GM10266 (cell line): ENCODE results near the gene USP22.

Source experiments
- DNase-seq: peaks from one replicate; pipeline ENCODE4 v3.0.0; 2012; ENCODE audit errors: extremely low spot score
- TF ChIP-seq, protein P1 (sequence below): IDR thresholded peaks from 2 replicates; pipeline ENCODE4 v1.5.1; 2012; ENCODE audit warnings: mild to moderate bottlenecking, low read depth; ENCODE audit not compliant: control insufficient read depth, insufficient read depth; ENCODE audit errors: missing control alignments

USP22 gene

DNA sequence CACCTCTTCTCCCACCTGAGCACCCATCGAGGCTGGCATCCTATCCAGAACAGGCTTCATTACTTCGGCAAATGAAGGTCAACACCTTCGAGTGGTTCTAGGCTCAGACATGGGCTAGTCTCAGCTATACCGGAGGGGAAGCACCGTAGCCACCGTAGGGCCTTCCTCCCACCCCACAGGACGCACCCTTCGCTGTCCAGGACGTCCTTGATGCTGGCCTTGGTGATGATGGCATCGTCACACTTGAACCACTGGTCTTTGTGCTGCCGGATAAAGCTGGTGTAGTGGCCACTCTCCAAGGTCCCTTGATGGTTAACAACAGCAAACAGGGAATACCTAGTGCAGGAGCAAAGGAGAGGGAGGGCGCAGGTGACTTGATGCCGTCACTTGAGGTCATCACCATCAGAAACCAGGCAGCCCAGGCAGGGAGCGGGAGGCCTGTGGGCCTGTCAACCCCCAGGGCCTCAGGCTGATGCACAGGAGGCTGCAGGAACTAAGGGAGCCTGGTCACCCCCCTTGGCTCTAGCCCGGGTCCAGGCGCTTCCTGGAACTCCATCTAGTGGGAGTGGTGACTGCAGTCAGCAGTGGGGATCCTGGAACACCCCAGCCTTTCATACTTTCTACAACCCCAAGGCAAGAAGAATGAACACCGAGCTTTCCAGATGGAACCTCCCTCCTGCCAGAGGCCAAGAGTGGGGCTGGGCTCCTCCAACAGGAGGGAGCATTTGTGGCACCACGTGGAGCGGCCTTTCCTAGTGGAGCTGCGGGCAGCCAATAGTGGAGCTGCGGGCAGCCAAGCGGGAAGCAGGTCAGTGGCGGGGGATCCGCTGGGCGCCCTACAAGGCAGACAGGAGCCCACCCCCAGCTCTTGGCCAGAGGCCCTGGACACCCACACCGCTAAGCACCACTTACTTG is 38.5 kb downstream of the USP22 start:
- TF ChIP-seq, protein P1, sequence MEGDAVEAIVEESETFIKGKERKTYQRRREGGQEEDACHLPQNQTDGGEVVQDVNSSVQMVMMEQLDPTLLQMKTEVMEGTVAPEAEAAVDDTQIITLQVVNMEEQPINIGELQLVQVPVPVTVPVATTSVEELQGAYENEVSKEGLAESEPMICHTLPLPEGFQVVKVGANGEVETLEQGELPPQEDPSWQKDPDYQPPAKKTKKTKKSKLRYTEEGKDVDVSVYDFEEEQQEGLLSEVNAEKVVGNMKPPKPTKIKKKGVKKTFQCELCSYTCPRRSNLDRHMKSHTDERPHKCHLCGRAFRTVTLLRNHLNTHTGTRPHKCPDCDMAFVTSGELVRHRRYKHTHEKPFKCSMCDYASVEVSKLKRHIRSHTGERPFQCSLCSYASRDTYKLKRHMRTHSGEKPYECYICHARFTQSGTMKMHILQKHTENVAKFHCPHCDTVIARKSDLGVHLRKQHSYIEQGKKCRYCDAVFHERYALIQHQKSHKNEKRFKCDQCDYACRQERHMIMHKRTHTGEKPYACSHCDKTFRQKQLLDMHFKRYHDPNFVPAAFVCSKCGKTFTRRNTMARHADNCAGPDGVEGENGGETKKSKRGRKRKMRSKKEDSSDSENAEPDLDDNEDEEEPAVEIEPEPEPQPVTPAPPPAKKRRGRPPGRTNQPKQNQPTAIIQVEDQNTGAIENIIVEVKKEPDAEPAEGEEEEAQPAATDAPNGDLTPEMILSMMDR, result no peak
- DNase-seq, result no peak

DNA sequence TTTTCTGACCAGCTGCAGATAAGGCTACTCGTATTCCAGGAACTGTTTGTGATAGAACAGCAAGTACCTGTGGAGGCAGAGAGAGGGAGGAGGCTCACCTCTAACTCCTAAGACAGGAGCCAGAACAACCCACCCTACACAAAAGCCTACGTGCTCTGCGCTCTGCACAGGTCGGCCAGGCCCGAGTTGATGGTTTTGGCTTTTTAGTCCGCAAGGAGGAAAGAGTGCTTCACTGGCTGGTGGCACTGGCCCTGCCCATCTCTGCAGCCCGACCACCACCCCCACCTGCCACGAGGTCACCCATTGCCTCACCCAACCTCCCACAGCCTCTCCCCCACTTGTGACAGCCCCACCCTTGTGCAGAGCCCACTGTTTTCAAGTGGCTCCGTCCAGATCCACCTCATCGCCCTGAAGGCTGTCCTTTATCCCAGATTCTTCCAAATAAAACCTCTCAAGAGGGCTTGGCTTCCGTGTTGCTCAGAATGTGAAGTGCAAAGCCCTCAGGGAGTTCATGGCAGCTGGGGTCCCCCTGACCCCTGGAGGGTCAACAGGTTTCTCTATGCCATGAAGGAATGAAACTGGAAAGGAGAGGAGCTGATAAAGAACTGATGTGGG is 39.7 kb downstream of the USP22 start:
- TF ChIP-seq, protein P1, result no peak
- no peak for DNase-seq

DNA sequence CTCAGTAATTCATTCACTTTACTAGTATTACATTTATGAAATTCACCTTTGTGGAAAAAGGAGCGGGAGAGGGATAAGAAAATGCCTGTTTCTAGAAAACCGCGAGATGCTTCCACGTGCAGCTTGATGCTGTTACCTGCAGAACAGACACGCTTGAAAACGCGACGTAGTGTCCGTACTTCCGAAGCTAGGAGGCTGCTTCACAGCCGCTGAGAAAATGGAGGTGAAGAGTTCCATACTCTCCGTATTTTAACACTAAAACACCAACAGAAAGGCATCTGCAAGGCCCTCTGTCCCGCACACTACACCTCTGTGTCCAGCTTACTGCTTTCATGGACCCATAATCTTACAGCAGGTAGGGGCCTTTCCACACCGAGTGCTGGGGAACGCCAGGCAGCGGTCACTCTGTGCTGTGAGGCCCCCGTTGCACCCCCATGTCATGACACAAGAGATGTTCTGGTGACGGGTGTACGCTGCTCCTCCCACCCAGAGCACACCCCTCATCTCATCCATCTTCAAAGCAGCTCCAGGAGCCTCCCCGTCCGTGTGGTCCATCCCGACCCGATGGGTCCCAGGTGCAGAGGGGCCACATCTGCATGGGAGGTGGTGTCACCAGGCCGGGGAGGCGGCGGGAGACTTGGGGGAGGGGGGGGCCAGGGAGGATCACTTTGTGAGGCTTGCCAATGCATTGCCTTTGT is 40.4 kb downstream of the USP22 start:
- no peak for DNase-seq
- TF ChIP-seq, protein P1, result no peak

DNA sequence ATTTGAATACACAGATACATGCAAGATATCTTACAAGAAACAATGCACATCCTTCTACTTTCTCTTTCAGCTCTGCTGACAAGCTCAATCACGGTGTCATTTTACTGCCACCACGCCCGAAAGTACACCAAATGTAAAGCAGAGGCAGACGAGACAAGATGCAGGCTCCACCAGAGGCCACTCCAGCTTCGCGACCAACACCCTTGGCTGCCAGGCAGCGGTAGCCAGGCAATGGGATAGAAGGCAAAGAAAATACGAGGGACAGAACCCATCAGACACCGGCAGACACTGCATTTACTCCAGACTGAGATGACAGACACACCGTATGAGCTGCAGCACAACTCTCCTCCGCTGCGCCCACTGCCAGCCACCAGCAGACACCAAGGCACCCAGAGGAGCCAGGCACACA is 41.0 kb downstream of the USP22 start:
- TF ChIP-seq, protein P1, result no peak
- no peak for DNase-seq

DNA sequence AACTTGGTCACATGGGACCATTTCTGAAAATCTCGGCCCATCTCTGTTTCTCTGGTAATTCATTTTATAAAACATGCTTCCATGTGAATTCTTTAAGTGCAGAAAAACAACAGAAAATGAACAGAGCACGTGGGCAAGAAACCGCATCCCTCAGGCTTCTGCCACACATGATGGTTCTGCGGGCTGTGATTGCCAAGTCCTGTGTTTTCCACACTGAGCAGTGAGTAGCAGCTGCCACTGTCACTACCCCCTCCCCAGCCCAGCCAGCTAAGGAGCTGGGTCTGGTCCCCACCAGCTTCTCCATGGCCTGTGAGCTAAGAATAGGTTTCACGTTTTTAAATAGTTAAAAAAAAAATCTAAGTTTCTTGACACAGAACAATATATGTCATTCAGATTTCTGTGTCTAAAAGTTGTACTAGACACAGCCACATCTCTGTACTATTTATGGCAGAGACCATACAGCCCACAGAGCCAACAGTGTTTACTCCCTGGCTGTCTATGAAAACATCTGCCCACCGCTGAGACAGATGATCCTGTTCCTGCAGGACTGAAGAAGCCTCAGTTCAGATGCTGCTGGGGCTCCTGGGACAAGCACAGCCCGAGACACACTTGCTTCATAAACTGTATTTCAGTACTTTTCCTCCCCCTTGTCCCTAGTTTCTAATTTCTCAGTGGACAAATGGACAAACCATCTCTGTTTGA is 41.5 kb downstream of the USP22 start:
- TF ChIP-seq, protein P1, result no peak
- no peak for DNase-seq

DNA sequence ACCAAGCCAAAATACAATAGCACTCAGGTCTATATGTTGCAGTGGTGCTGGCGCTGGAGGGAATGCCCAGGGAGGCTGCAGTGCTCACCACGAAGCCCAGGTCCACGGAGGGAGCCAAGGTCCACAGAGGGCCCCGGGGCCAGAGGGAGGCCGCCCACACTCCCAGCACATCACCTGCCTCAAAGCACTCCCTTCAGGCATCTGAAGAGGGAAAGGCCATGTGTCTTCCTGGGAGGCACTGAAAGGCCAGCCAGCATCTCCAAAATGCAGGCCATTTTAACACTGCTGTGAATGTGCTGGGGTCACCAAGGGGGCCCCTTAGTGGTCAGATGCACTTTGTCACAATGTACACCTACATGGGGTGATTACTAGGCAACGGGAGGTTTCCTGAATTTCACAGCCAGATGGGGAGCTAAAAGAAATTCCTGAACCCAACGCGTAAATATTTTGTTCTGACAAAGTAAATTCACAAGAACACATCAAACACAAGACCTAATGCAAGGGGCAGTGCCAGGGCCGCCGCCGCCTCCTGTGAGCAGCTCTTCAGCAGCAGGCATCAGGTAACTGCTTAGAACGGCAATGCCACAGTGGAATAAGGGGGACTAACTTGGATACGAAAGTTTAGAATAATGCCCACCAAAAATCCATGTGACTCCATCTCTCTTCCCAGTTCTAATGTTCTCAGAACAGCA is 42.8 kb downstream of the USP22 start:
- DNase-seq, result no peak
- TF ChIP-seq, protein P1, result no peak
